ENCODE measurements around the gene ATP9B.

DNA sequence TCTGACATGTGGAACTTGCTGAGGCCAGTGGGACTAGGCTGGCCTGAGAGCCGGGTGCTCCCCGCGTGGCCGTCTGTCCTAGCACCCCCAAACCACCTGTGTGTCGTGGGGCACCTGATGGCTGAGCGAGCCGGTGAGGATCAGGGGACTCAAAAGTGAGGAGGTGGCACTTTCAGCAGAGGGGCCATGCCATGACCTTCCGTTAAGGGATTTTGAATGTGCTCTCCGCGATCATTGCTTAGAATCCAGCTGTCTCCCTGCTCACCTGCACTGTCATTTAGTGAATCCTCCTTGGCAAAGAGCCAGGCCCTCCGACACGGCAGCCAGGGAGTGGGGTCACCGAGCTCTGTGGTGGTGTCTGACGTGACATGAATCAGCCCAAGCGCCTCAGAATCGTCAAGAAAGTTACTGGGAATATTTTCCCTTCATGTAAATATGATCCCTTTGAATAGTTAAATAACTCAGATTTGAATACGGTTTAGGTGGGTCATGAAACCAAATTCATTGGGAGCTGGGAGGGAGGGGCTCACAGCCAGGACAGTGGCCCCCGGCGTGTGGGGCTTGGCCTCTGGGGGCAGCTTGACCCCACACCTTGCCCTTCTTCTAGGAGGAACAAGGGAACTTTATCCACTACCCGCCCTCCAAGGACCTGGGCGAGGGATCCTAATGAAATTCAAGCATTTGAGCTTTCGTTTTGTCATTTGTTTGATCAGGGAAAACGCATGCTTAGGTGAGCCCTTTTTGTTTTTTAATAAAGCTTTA lies 336.0 kb downstream of the ATP9B start:
- TF ChIP-seq CTCF (IDR thresholded peaks at IDR 0.05) (no peak), ZFX (IDR thresholded peaks at IDR 0.05; ENCODE audit: borderline replicate concordance) (no peak)
